ENCODE measurements around the gene SIRPD. TPM values are rescaled to one million over a fixed set of nuclear protein-coding genes. Genes with fewer than 3 reads are reported as not detected.
"Not testable (repeated sequence)": the region's sequence is repeated elsewhere in the genome, so short reads cannot be mapped to it uniquely, and the experiment has no call there.

The SIRPD gene
- polyA plus RNA-seq, 2 donors: not detected

DNA sequence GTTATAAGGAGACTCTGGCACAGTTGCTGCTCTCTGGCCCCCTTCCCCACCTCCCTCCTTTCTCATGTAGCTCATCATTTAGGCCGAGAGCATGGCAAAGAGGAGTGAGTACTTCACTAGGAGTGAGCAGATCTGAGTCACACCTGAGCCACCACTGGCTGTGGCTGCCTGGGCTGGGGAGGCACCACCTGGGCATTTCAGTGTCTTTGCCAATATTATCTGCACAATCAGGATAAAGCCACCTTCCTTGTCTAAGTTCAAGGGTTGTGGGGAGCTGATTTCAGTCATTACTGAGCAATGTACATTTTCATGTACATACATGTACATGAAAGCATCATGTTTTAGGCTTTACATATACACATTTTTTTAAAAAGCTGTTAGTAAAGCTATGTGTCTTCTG is 18.5 kb upstream of the SIRPD start:
- not testable (repeated sequence) for H3K36me3 ChIP-seq (ENCODE audit: control insufficient read depth in 2 of 2, insufficient read depth in 2 of 2, low read length in 1 of 2); H3K4me3 ChIP-seq (ENCODE audit: low read depth in 1 of 2, low read length in 2 of 2)
- WGBS, 2 donors: 50% methylated on average over 1 of the region's 1 CpG; no CpG with 5 or more reads in 1 of the 2 donors

DNA sequence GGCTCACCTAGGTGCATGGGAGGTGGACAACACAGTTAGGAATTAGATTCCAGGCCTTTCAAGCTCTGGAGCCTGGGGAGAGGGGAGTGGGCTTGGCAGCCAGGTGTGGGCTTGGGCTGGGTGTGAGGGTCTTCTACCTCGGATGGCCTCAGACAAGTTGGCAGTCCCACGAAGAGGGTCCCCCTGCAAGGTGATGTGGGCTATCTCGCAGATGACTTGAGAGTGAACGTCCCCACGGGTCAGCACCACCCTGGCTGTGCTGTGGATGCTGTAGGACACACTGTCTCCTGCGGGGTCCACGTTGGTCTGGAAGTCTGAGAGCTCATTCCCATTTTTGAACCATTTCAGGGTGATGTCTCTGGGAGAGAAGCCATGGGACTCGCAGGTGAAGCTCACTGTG is 14.1 kb upstream of the SIRPD start:
- H3K4me1 ChIP-seq (ENCODE audit: control insufficient read depth in 2 of 2, insufficient read depth in 2 of 2, low read length in 1 of 2); H3K36me3 ChIP-seq (ENCODE audit: control insufficient read depth in 2 of 2, insufficient read depth in 2 of 2, low read length in 1 of 2); H3K27me3 ChIP-seq (ENCODE audit: control insufficient read depth in 1 of 2, insufficient read depth in 2 of 2, low read length in 2 of 2); H3K4me3 ChIP-seq (ENCODE audit: low read depth in 1 of 2, low read length in 2 of 2); H3K9me3 ChIP-seq (ENCODE audit: control insufficient read depth in 2 of 2, insufficient read depth in 1 of 2, low read depth in 1 of 2, low read length in 1 of 2); H3K27ac ChIP-seq (ENCODE audit: low read depth in 2 of 2, low read length in 1 of 2): not testable (repeated sequence)
- WGBS, 2 donors: 82 to 89% methylated on average over 8 of the region's 8 CpGs

More for the DNA sequence above, 18.5 kb upstream of the SIRPD start:
- H3K9me3 ChIP-seq (ENCODE audit: control insufficient read depth in 2 of 2, insufficient read depth in 1 of 2, low read depth in 1 of 2, low read length in 1 of 2); H3K27me3 ChIP-seq (ENCODE audit: control insufficient read depth in 1 of 2, insufficient read depth in 2 of 2, low read length in 2 of 2); H3K4me1 ChIP-seq (ENCODE audit: control insufficient read depth in 2 of 2, insufficient read depth in 2 of 2, low read length in 1 of 2); H3K27ac ChIP-seq (ENCODE audit: low read depth in 2 of 2, low read length in 1 of 2): not testable (repeated sequence)

DNA sequence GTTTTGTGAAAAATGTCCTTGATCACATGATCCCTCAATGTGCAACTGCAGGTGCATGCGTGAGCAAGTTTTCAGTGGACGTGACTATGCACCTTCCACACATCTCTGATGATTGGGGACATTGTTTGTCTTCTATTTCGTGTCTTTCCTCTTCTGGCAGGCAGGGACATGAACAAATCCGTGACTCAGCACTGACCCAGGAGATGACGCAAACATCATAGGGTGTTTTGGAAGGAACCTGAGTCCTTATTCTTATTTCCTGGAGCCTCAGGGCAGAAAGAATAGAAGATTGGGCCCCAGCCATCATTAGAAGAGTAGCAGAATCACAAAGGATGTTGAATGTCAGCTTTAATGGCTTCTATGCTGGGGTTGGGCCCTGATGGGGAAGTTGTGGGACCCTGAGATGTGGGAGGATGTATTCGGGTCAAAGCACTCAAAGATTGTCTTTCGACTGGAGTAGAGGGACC is 11.9 kb upstream of the SIRPD start:
- H3K27me3 ChIP-seq (ENCODE audit: control insufficient read depth in 1 of 2, insufficient read depth in 2 of 2, low read length in 2 of 2): no peaks in the 10 kb centered on the region
- 50 to 70% methylated on average over 7 of the region's 7 CpGs for WGBS, 2 donors
- peak overlapping the region in 1 of 2 donors; percentile 29 for H3K27ac ChIP-seq (ENCODE audit: low read depth in 2 of 2, low read length in 1 of 2)
- H3K36me3 ChIP-seq (ENCODE audit: control insufficient read depth in 2 of 2, insufficient read depth in 2 of 2, low read length in 1 of 2): no peaks in the 10 kb centered on the region
- H3K4me1 ChIP-seq (ENCODE audit: control insufficient read depth in 2 of 2, insufficient read depth in 2 of 2, low read length in 1 of 2): peaks cover 0 to 2% of the 10 kb centered on the region in 2 donors
- no peak overlapping the region for H3K4me3 ChIP-seq (ENCODE audit: low read depth in 1 of 2, low read length in 2 of 2)
- H3K9me3 ChIP-seq (ENCODE audit: control insufficient read depth in 2 of 2, insufficient read depth in 1 of 2, low read depth in 1 of 2, low read length in 1 of 2): no peaks in the 10 kb centered on the region

DNA sequence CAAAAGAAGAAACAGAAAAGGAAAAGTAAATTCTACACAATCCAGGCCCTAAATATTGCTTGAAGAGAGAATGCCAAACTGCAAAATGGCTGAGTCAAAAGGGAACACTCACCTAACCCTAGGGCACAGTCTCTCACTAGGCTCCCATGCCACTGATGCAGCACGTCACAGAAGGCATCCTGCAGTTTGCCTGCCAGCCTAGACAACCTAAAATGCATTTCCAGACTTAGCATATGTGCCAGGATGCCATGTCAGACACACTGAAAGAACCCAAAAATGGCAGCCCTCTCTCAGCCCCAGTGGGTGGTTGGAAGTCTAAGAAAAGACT is 10.6 kb upstream of the SIRPD start:
- H3K36me3 ChIP-seq (ENCODE audit: control insufficient read depth in 2 of 2, insufficient read depth in 2 of 2, low read length in 1 of 2): no peaks in the 10 kb centered on the region
- 73 to 74% methylated on average over 1 of the region's 1 CpG for WGBS, 2 donors
- no peak overlapping the region for H3K27ac ChIP-seq (ENCODE audit: low read depth in 2 of 2, low read length in 1 of 2)
- no peaks in the 10 kb centered on the region for H3K27me3 ChIP-seq (ENCODE audit: control insufficient read depth in 1 of 2, insufficient read depth in 2 of 2, low read length in 2 of 2)
- H3K4me3 ChIP-seq (ENCODE audit: low read depth in 1 of 2, low read length in 2 of 2): no peak overlapping the region
- peaks cover 0 to 2% of the 10 kb centered on the region in 2 donors for H3K4me1 ChIP-seq (ENCODE audit: control insufficient read depth in 2 of 2, insufficient read depth in 2 of 2, low read length in 1 of 2)
- H3K9me3 ChIP-seq (ENCODE audit: control insufficient read depth in 2 of 2, insufficient read depth in 1 of 2, low read depth in 1 of 2, low read length in 1 of 2): no peaks in the 10 kb centered on the region

DNA sequence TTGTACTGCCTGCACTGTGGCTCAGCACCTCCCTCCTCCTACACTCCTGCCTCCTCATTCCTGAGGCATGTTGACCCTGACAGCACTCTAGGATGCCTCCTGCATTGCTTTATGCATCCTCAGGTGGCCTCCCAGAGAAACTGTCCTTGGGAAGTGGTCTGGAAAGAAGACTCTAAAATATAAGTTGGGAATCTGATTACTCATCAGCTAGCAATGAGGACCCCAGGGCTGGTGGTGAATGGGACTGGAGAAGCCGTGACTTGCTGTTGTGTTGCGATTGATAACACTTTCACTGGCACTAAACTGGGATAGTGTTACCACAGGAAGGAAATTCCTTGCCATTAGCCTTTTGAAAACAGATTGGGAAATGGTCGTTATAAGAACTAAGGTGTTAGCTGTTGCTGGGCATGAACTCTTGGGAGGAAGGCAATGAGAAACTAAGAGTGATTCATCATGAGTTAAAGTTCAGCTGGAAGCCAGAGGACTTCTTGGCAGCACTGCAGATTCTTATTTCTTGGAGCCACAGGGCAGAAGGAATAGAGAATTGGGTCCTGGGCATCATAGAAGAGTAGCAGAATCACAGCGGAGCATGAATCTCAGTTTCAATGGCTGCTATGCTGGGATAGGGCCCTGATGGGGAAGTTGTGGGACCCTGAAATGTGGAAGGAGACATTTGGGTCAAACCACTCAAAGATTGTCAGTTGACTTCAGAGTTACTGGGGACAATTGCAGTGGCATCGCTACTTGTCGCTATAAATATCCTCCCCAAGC is 10.1 kb upstream of the SIRPD start:
- H3K36me3 ChIP-seq (ENCODE audit: control insufficient read depth in 2 of 2, insufficient read depth in 2 of 2, low read length in 1 of 2): no peaks in the 10 kb centered on the region
- 68 to 73% methylated on average over 6 of the region's 6 CpGs for whole genome bisulfite sequencing, 2 donors
- no peaks in the 10 kb centered on the region for H3K9me3 ChIP-seq (ENCODE audit: control insufficient read depth in 2 of 2, insufficient read depth in 1 of 2, low read depth in 1 of 2, low read length in 1 of 2)

DNA sequence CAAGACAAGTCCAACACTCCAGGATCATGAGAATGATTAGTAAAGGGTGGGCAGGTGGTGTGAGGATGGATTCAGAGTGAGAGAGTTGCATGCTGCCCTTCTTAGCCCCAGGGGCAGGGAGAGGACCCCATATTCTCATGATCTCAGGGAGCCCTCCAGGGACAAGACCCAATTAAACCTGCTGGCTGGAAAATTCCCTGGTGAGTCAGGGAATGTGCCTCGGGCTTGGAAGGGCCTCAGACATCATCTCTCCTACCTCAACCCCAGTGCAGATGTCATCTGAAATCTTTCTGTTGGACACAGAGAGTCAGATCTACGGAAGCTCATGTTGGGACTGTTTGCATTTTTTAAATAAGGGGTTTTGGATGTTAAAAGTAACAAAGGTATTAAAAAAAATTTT is 9.2 kb upstream of the SIRPD start:
- 66 to 77% methylated on average over 2 of the region's 2 CpGs for WGBS, 2 donors
- peaks cover 0 to 2% of the 10 kb centered on the region in 2 donors for H3K4me1 ChIP-seq (ENCODE audit: control insufficient read depth in 2 of 2, insufficient read depth in 2 of 2, low read length in 1 of 2)
- no peaks in the 10 kb centered on the region for H3K9me3 ChIP-seq (ENCODE audit: control insufficient read depth in 2 of 2, insufficient read depth in 1 of 2, low read depth in 1 of 2, low read length in 1 of 2)
- H3K27me3 ChIP-seq (ENCODE audit: control insufficient read depth in 1 of 2, insufficient read depth in 2 of 2, low read length in 2 of 2): no peaks in the 10 kb centered on the region
- no peak overlapping the region for H3K4me3 ChIP-seq (ENCODE audit: low read depth in 1 of 2, low read length in 2 of 2)
- H3K36me3 ChIP-seq (ENCODE audit: control insufficient read depth in 2 of 2, insufficient read depth in 2 of 2, low read length in 1 of 2): no peaks in the 10 kb centered on the region
- no peak overlapping the region for H3K27ac ChIP-seq (ENCODE audit: low read depth in 2 of 2, low read length in 1 of 2)

More for the DNA sequence above, 10.1 kb upstream of the SIRPD start:
- no peaks in the 10 kb centered on the region for H3K27me3 ChIP-seq (ENCODE audit: control insufficient read depth in 1 of 2, insufficient read depth in 2 of 2, low read length in 2 of 2)
- H3K4me1 ChIP-seq (ENCODE audit: control insufficient read depth in 2 of 2, insufficient read depth in 2 of 2, low read length in 1 of 2): peaks cover 0 to 2% of the 10 kb centered on the region in 2 donors
- H3K27ac ChIP-seq (ENCODE audit: low read depth in 2 of 2, low read length in 1 of 2): no peak overlapping the region
- H3K4me3 ChIP-seq (ENCODE audit: low read depth in 1 of 2, low read length in 2 of 2): no peak overlapping the region

DNA sequence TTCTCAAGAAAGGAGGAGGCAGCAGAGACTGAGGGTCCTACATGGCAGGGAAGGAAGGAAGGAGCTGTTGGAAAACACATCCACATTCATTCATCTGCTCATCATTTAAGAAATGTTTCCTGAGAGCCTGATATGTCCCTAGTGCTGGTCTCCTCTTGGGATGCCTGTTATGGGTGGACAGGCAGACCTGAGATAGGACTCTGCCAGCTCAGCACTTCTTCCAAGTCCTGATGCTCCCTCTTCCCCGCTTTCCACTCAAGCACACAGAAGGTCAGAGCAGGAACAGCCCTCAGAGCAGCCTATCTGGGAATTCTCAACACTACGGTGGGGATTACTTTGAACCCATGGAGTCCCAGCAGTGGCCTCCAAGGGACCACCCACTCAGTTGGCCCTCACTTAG is 8.0 kb upstream of the SIRPD start:
- no peak overlapping the region for H3K27ac ChIP-seq (ENCODE audit: low read depth in 2 of 2, low read length in 1 of 2)
- H3K36me3 ChIP-seq (ENCODE audit: control insufficient read depth in 2 of 2, insufficient read depth in 2 of 2, low read length in 1 of 2): no peaks in the 10 kb centered on the region
- no peak overlapping the region for H3K4me3 ChIP-seq (ENCODE audit: low read depth in 1 of 2, low read length in 2 of 2)
- H3K4me1 ChIP-seq (ENCODE audit: control insufficient read depth in 2 of 2, insufficient read depth in 2 of 2, low read length in 1 of 2): peaks cover 0 to 2% of the 10 kb centered on the region in 2 donors
- WGBS, 2 donors: 92 to 93% methylated on average over 2 of the region's 2 CpGs
- H3K9me3 ChIP-seq (ENCODE audit: control insufficient read depth in 2 of 2, insufficient read depth in 1 of 2, low read depth in 1 of 2, low read length in 1 of 2): no peaks in the 10 kb centered on the region
- no peaks in the 10 kb centered on the region for H3K27me3 ChIP-seq (ENCODE audit: control insufficient read depth in 1 of 2, insufficient read depth in 2 of 2, low read length in 2 of 2)

DNA sequence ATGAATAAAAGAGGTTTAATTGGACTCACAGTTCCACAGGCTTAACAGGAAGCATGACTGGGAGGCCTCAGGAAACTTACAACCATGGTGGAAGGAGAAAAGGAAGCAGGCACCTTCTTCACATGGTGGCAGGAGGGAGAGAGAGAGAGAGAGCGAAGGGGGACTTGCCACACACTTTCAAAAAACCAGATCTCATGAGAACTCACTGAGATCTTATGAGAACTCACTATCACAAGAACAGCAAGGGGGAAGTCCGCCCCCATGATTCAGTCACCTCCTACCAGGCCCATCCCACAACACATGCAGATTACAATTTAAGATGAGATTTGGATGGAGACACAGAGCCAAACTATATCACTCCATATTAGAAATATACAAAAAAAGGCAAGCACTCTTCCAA is 6.1 kb upstream of the SIRPD start:
- Histone ChIP-seq H3K36me3 (ENCODE audit: control insufficient read depth in 2 of 2, insufficient read depth in 2 of 2, low read length in 1 of 2) (no peaks in the 10 kb centered on the region), H3K9me3 (ENCODE audit: control insufficient read depth in 2 of 2, insufficient read depth in 1 of 2, low read depth in 1 of 2, low read length in 1 of 2) (no peaks in the 10 kb centered on the region), H3K4me3 (ENCODE audit: low read depth in 1 of 2, low read length in 2 of 2) (no peak overlapping the region), H3K27ac (ENCODE audit: low read depth in 2 of 2, low read length in 1 of 2) (no peak overlapping the region), H3K4me1 (ENCODE audit: control insufficient read depth in 2 of 2, insufficient read depth in 2 of 2, low read length in 1 of 2) (peaks cover 0 to 2% of the 10 kb centered on the region in 2 donors), H3K27me3 (ENCODE audit: control insufficient read depth in 1 of 2, insufficient read depth in 2 of 2, low read length in 2 of 2) (no peaks in the 10 kb centered on the region)
- 88 to 93% methylated on average over 2 of the region's 2 CpGs for WGBS, 2 donors

DNA sequence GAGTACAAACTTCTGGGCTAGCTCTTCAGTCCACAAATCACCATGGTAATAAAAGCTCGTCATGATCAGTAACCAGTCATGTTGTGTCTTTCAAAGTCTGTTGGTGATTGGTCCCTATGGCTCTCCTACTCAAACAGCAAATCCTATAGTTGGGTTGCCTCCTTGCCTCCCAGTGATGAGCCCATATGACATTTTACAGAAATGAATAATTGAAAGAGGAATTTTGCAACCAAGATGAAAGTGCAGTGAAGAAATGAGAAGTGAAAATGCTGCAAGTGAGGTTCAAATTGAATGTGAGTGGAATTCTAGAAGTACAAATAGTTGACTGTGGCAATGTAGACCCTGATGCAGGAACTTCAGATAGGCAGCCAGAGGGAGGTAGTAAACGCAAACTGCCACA is 5.1 kb upstream of the SIRPD start:
- Histone ChIP-seq H3K4me3 (ENCODE audit: low read depth in 1 of 2, low read length in 2 of 2) (no peak overlapping the region), H3K36me3 (ENCODE audit: control insufficient read depth in 2 of 2, insufficient read depth in 2 of 2, low read length in 1 of 2) (no peaks in the 10 kb centered on the region), H3K27ac (ENCODE audit: low read depth in 2 of 2, low read length in 1 of 2) (no peak overlapping the region), H3K27me3 (ENCODE audit: control insufficient read depth in 1 of 2, insufficient read depth in 2 of 2, low read length in 2 of 2) (no peaks in the 10 kb centered on the region), H3K4me1 (ENCODE audit: control insufficient read depth in 2 of 2, insufficient read depth in 2 of 2, low read length in 1 of 2) (no peaks in the 10 kb centered on the region), H3K9me3 (ENCODE audit: control insufficient read depth in 2 of 2, insufficient read depth in 1 of 2, low read depth in 1 of 2, low read length in 1 of 2) (no peaks in the 10 kb centered on the region)
- WGBS, 2 donors: 64 to 83% methylated on average over 2 of the region's 2 CpGs

DNA sequence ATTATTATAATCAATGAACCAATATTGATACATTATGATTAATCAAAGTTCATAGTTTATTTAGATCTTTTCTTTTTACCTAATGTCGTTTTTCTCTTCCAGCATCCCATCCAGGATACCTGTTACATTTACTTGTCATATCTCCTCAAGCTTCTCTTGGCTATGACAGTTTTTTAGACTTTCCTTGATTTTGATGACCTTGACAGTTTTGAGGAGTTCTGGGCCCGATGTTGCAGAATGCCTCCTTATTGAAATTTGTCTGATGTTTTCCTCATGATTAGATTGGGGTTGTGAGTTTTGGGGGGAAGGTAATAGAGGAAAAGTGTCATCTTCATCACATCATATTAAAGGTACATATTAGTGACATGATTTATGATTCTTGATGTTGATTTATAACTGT is 3.8 kb upstream of the SIRPD start:
- WGBS, 2 donors: 65 to 75% methylated on average over 2 of the region's 2 CpGs
- Histone ChIP-seq H3K9me3 (ENCODE audit: control insufficient read depth in 2 of 2, insufficient read depth in 1 of 2, low read depth in 1 of 2, low read length in 1 of 2) (no peaks in the 10 kb centered on the region), H3K36me3 (ENCODE audit: control insufficient read depth in 2 of 2, insufficient read depth in 2 of 2, low read length in 1 of 2) (no peaks in the 10 kb centered on the region), H3K4me1 (ENCODE audit: control insufficient read depth in 2 of 2, insufficient read depth in 2 of 2, low read length in 1 of 2) (no peaks in the 10 kb centered on the region), H3K4me3 (ENCODE audit: low read depth in 1 of 2, low read length in 2 of 2) (no peak overlapping the region), H3K27ac (ENCODE audit: low read depth in 2 of 2, low read length in 1 of 2) (no peak overlapping the region), H3K27me3 (ENCODE audit: control insufficient read depth in 1 of 2, insufficient read depth in 2 of 2, low read length in 2 of 2) (no peaks in the 10 kb centered on the region)
